Fibroblast of skin of right quadriceps (primary cell): ENCODE measurements around the gene TXNDC8.

Experiments used
- DNase-seq: peaks from one replicate; pipeline ENCODE4 v3.0.0-alpha.2; 2013

The TXNDC8 gene

DNA sequence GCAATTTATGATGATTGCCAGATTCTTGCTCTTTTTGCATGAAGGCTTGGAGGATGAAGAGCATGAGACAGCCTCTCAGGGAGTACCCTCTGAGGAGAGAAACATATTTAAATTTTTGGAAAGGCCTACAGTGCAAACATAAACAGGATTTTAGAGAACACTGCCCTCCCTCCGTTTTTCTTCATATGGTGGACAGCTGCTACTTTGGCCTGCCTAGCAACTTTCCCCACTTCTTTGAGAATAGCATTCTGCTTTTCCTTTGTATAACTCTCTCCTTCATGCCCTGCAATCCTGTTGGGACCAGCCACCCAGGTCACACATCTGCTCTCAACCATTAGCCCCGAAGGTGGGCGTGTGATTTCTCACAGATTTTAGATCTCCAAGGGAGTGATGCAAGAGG lies 60.9 kb downstream of the TXNDC8 start:
- DNase-seq = no peak

GRCh38 chr9:110270211-110270995 lies 67.3 kb downstream of the TXNDC8 start:
- DNase-seq = no peak

DNA sequence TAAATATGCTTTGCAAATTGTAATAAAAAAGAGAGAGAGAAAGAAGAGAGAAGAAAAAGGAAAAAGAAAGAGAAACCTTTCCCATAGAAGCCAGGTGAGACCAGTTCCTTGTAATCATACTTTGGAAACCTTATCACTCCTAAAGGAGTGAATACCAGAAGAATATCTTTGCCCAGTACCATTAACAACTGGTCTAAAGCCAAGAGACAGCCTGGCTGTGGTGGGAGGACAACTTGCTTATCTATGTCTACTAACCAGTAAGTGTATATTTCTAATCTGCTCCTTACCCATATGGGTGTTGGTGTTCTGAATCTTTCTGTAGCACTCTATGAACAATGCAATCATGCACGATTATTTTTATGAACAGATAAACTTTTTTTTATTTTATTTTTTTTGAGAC lies 70.9 kb downstream of the TXNDC8 start:
- no peak for DNase-seq

DNA sequence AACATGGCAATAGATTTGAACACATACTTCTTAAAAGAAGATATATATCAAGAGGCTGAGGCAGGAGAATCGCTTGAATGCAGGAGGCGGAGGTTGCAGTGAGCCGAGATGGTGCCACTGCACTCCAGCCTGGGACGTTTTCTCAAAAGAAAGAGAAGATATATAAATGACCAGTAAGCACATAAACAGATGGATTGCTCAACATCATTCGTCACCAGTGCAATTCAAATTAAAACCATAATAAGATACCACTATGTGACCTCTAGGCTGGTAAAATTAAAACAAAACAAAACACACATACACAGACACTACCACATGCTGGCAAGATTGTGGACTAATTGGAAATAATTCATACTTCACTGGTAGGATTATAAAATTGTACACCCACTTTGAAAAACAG lies 76.0 kb downstream of the TXNDC8 start:
- no peak for DNase-seq

GRCh38 chr9:110260911-110261310 lies 76.8 kb downstream of the TXNDC8 start:
- peak; percentile 36 for DNase-seq

DNA sequence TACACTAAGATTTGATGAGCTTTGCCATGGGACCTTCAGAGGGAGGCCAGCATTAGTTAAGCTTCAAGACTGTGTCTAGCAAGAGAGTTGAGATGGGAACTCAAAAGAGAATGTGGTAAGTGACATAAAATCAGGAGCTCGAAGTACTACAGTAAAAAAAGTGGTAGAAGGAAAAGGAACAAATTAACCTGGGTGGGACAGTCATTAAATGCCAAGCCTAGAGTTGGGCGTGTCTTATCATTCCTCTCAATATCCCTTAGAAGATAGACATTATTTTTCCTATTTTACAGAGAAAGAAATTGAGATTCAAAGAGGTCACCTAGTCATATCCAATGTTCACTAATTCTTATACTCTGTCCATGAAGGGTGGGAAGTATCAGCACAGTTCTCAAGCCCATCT lies 78.1 kb downstream of the TXNDC8 start:
- DNase-seq = no peak

- no peak for DNase-seq
These were observed 79.0 kb downstream of the TXNDC8 start for GRCh38 chr9:110258690-110259091.

DNA sequence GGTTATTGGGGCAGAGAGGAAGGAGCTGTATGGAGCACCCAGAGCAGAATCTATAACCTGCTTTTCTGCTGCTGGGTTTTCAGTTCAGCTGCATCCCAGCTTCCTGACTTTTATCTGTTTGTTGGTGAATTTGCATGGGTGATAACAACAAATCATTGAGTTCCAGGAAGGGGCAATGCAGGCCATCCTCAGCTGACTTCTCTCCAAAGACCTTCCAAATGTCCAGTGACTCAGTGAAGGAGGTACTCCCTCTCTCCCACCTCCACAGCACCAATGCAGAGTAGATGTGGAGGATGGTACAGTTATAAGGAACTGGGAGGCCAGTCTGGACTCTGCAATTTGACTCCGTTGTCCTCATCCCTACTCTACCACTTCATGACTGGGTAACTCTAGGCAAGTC lies 79.7 kb downstream of the TXNDC8 start:
- no peak for DNase-seq

- DNase-seq = no peak
These were observed 80.4 kb downstream of the TXNDC8 start for GRCh38 chr9:110257097-110257841.

DNA sequence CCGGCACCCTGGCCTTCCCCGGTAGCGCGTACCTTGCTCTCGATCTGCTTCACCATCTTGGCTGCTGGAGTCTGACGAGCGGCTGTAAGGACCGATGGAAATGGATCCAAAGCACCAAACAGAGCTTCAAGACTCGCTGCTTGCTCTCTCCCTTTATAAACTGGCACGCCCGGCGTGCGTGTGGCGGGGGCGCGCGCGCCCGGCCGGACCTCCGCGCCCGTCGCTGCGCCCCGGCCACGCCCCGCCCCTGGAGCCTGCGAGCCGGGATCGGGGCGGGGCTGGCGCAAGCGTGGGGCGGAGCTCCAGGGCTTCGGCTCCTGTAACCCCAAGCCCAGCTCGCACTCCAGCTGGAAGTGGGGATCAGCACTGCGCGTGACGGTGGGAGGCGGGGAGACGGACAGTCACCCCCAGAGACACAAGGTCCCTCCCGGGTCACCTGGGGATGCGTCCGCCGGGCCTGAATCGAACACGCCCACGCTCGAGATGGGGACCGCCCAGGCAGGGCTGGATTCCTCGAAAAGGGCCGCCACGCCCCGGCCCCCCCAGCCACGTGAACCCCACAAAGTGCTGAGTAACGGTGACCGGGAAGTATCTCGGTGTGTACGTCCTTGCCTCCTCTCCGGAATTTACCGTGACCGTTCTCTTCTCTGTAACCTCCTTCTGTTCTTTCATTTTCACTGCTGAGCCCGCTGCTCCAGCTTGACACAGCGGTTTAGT lies 81.1 kb downstream of the TXNDC8 start, which contains the start of gene TXN:
Gene TXN (minus strand): TSS at position 128 of the 717 bp plus-strand sequence. CDS start 72 bp downstream, at position 56.
- peak; percentile 89 for DNase-seq

DNA sequence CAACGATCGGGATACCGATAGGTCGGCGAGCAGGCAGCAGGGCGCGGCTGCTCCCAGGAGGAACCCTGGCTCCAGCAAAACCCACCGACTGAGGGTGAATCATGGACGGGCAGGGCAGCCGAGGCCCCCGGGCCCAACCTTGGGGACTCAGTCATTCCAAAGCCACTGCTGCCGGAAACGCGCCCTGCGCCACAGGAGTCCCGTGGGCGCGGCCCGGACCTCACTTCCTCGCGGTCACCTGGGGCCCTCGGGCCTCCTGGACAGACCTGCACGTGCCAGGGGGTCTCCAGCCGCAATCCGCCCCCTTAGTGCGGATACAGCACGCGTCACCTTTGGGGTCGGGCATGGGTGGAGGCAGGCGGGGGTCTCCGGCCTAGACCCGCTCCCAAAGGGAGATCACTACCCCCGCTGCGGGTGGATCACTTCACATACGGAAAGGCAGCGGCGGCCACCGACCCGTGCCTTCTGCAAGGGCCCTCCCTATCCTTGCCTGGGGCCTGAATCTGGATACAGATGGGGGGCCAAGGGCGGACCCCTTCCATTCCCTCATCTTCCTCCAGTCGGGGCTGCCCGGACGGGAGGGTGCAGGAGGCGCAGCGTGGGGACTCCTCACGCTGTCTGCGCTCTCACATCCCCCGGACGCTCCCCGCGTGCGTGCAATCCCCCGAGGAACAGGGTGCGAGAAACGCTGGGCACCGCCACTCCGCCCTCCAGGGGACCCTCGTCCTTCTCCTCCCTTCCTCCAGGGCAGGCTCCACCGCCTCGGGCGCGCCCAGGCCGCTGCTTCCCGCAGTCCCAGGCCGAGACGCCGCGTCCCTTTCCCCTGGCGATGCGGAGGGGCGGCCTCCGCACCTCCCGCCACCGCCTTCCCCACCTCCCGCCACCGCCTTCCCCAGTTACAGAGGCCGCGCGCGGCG lies 81.9 kb downstream of the TXNDC8 start:
- DNase-seq = peak; percentile 45

DNA sequence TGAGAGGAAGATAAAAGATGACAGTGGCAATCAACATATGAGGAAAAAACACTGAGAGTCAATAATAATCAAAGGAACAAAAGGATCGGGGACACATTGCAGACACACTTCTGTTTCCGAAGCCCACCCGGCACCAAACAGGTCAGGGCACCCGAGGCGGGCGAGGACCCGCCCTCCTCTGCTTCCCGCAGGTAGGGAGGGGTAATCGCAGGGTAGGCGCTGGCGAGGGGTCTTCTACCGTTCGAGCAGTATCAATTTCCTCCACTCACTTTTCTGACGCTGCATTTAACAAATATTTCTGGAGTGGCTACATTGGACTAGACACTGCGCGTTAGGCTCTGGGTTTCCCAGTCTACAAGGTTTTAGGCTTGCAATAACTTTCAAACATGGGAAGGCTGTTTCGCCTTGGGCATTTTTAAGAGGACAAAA lies 82.6 kb downstream of the TXNDC8 start:
- no peak for DNase-seq

GRCh38 chr9:110254500-110254899 lies 83.2 kb downstream of the TXNDC8 start:
- no peak for DNase-seq
